ENCODE results near the gene FAM114A1.

The FAM114A1 gene

GRCh38 chr4:38923746-38924145 lies 56.1 kb downstream of the FAM114A1 start:
- Histone ChIP-seq H2BK5ac (ENCODE audit: low read length) (no peak overlapping the region), H3K4me2 (ENCODE audit: low read length) (no peak overlapping the region), H2BK120ac (ENCODE audit: low read depth, low read length) (no peak overlapping the region), H2BK15ac (replicated peaks; ENCODE audit: low read depth) (no peak overlapping the region), H3K4me1 (ENCODE audit: control insufficient read depth, low read depth, low read length) (no peaks in the 10 kb centered on the region), H3K27ac (ENCODE audit: low read depth, low read length) (no peak overlapping the region), H3K27me3 (ENCODE audit: insufficient read depth, low read length, poor library complexity) (no peaks in the 10 kb centered on the region), H3K56ac (ENCODE audit: low read length) (no peak overlapping the region), H3K79me1 (ENCODE audit: low read length) (no peaks in the 10 kb centered on the region), H3K18ac (ENCODE audit: low read length) (no peak overlapping the region), H3K79me2 (ENCODE audit: control insufficient read depth, insufficient read depth, low read length) (no peaks in the 10 kb centered on the region), H2AK5ac (ENCODE audit: low read length) (no peak overlapping the region), H3K23ac (ENCODE audit: low read length) (no peak overlapping the region), H3K9ac (ENCODE audit: low read length) (no peak overlapping the region), H3K4me3 (ENCODE audit: low read length) (no peak overlapping the region), H3K4ac (ENCODE audit: low read depth, low read length) (no peak overlapping the region), H3K36me3 (ENCODE audit: control insufficient read depth, insufficient read depth, low read length) (no peaks in the 10 kb centered on the region), H4K8ac (ENCODE audit: low read depth, low read length) (no peak overlapping the region), H4K5ac (ENCODE audit: low read length) (no peak overlapping the region)
- no peak for DNase-seq
- WGBS (ENCODE audit: extremely low coverage, insufficient coverage, low lambda C conversion rate): no CpG with 5 or more reads among the region's 2 CpGs

DNA sequence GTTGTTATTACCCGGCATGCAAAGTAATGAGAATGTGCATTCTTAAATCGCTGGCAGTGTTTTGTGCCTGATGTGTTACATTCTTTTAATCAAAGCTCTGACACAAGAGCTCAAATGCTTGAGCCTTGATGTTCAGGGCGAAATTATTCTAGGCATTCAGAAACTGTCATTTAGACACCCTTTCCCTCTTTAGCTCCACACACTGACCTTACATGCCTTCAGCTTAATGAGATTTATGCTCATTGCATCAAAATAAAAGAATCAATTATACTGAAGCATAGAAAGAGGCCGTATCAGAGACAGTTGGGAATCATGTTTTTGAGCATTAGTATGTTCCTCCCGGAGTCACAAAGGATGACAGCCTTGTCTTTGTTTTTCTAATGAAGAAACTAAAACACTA lies 56.7 kb downstream of the FAM114A1 start:
- H3K79me1 ChIP-seq (ENCODE audit: low read length): no peaks in the 10 kb centered on the region
- H2AK5ac ChIP-seq (ENCODE audit: low read length): no peak overlapping the region
- H3K36me3 ChIP-seq (ENCODE audit: control insufficient read depth, insufficient read depth, low read length): no peaks in the 10 kb centered on the region
- H3K4ac ChIP-seq (ENCODE audit: low read depth, low read length): no peak overlapping the region
- H2BK5ac ChIP-seq (ENCODE audit: low read length): no peak overlapping the region
- no peaks in the 10 kb centered on the region for H3K4me1 ChIP-seq (ENCODE audit: control insufficient read depth, low read depth, low read length)
- H3K79me2 ChIP-seq (ENCODE audit: control insufficient read depth, insufficient read depth, low read length): no peaks in the 10 kb centered on the region
- no peak overlapping the region for H3K56ac ChIP-seq (ENCODE audit: low read length)
- H4K8ac ChIP-seq (ENCODE audit: low read depth, low read length): no peak overlapping the region
- no peak overlapping the region for H4K5ac ChIP-seq (ENCODE audit: low read length)
- no peak overlapping the region for H3K23ac ChIP-seq (ENCODE audit: low read length)
- no peak overlapping the region for H2BK120ac ChIP-seq (ENCODE audit: low read depth, low read length)
- H3K4me2 ChIP-seq (ENCODE audit: low read length): no peak overlapping the region
- no peak for DNase-seq
- H2BK15ac ChIP-seq (replicated peaks; ENCODE audit: low read depth): no peak overlapping the region
- H3K27ac ChIP-seq (ENCODE audit: low read depth, low read length): no peak overlapping the region
- no CpG with 5 or more reads among the region's 5 CpGs for WGBS (ENCODE audit: extremely low coverage, insufficient coverage, low lambda C conversion rate)
- no peak overlapping the region for H3K9ac ChIP-seq (ENCODE audit: low read length)
- H3K18ac ChIP-seq (ENCODE audit: low read length): no peak overlapping the region
- no peak overlapping the region for H3K4me3 ChIP-seq (ENCODE audit: low read length)
- H3K27me3 ChIP-seq (ENCODE audit: insufficient read depth, low read length, poor library complexity): no peaks in the 10 kb centered on the region

GRCh38 chr4:38925492-38926413 lies 58.1 kb downstream of the FAM114A1 start:
- H3K4me1 ChIP-seq (ENCODE audit: control insufficient read depth, low read depth, low read length): no peaks in the 10 kb centered on the region

DNA sequence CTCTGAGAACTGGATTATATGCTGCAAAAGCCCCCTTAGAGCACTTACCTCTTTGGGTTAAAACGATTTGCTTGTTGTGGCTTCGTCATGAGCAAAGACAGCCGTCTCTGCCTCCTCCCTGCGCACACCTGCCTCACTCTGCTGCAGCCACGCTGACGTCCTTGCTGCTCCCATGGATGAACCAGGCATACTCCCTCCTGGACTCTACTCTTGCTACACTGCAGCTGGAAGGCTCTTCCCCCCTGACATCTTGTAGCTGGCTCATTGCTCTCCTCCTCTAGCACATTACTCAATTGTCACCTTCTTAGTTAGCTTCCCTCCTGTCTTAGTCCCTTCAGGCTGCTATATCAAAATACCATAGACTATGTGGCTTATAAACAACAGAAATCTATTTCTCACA lies 59.3 kb downstream of the FAM114A1 start:
- H3K56ac ChIP-seq (ENCODE audit: low read length): no peak overlapping the region
- H3K79me2 ChIP-seq (ENCODE audit: control insufficient read depth, insufficient read depth, low read length): no peaks in the 10 kb centered on the region
- H3K36me3 ChIP-seq (ENCODE audit: control insufficient read depth, insufficient read depth, low read length): no peaks in the 10 kb centered on the region
- no peak overlapping the region for H2BK15ac ChIP-seq (replicated peaks; ENCODE audit: low read depth)
- H2BK120ac ChIP-seq (ENCODE audit: low read depth, low read length): no peak overlapping the region
- no peak overlapping the region for H3K27ac ChIP-seq (ENCODE audit: low read depth, low read length)
- no peaks in the 10 kb centered on the region for H3K27me3 ChIP-seq (ENCODE audit: insufficient read depth, low read length, poor library complexity)
- H4K5ac ChIP-seq (ENCODE audit: low read length): no peak overlapping the region
- H3K18ac ChIP-seq (ENCODE audit: low read length): no peak overlapping the region
- no peak overlapping the region for H2BK5ac ChIP-seq (ENCODE audit: low read length)
- H2AK5ac ChIP-seq (ENCODE audit: low read length): no peak overlapping the region
- no CpG with 5 or more reads among the region's 6 CpGs for WGBS (ENCODE audit: extremely low coverage, insufficient coverage, low lambda C conversion rate)
- no peak overlapping the region for H3K4me2 ChIP-seq (ENCODE audit: low read length)
- no peak overlapping the region for H3K23ac ChIP-seq (ENCODE audit: low read length)
- H3K4me1 ChIP-seq (ENCODE audit: control insufficient read depth, low read depth, low read length): no peaks in the 10 kb centered on the region
- H3K4ac ChIP-seq (ENCODE audit: low read depth, low read length): no peak overlapping the region
- no peak for DNase-seq
- no peak overlapping the region for H4K8ac ChIP-seq (ENCODE audit: low read depth, low read length)
- no peaks in the 10 kb centered on the region for H3K79me1 ChIP-seq (ENCODE audit: low read length)
- no peak overlapping the region for H3K4me3 ChIP-seq (ENCODE audit: low read length)
- H3K9ac ChIP-seq (ENCODE audit: low read length): no peak overlapping the region

More at GRCh38 chr4:38925492-38926413, 58.1 kb downstream of the FAM114A1 start:
- Histone ChIP-seq H4K5ac (ENCODE audit: low read length) (no peak overlapping the region), H3K27me3 (ENCODE audit: insufficient read depth, low read length, poor library complexity) (no peaks in the 10 kb centered on the region), H3K23ac (ENCODE audit: low read length) (no peak overlapping the region), H3K9ac (ENCODE audit: low read length) (no peak overlapping the region), H2BK120ac (ENCODE audit: low read depth, low read length) (no peak overlapping the region), H3K4ac (ENCODE audit: low read depth, low read length) (no peak overlapping the region), H3K4me3 (ENCODE audit: low read length) (no peak overlapping the region), H3K4me2 (ENCODE audit: low read length) (no peak overlapping the region), H3K79me1 (ENCODE audit: low read length) (no peaks in the 10 kb centered on the region), H3K36me3 (ENCODE audit: control insufficient read depth, insufficient read depth, low read length) (no peaks in the 10 kb centered on the region), H3K56ac (ENCODE audit: low read length) (no peak overlapping the region), H3K79me2 (ENCODE audit: control insufficient read depth, insufficient read depth, low read length) (no peaks in the 10 kb centered on the region), H2AK5ac (ENCODE audit: low read length) (no peak overlapping the region), H3K27ac (ENCODE audit: low read depth, low read length) (no peak overlapping the region), H2BK5ac (ENCODE audit: low read length) (no peak overlapping the region), H3K18ac (ENCODE audit: low read length) (no peak overlapping the region), H4K8ac (ENCODE audit: low read depth, low read length) (no peak overlapping the region), H2BK15ac (replicated peaks; ENCODE audit: low read depth) (no peak overlapping the region)
- DNase-seq: no peak
- no CpG with 5 or more reads among the region's 3 CpGs for WGBS (ENCODE audit: extremely low coverage, insufficient coverage, low lambda C conversion rate)

DNA sequence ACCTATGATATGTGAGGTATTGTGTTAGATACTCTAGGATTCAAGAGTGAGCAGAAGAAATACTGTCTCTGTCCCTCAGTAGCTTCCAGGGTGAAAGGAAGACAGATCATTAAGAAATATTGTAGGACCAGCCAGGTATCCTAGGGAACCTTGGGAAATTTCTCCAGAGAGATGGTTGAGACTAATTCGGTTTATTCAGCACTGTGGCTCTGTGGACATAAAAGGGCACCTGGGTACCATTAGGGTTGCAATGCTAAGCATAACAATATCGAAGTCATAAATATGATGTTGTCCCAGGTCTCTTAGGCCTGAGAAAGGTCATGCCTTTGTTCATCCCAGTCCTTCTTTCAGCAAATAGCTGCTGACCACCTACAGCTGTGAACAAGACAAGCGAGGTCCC lies 61.0 kb downstream of the FAM114A1 start:
- H4K8ac ChIP-seq (ENCODE audit: low read depth, low read length): no peak overlapping the region
- no peak overlapping the region for H3K4me3 ChIP-seq (ENCODE audit: low read length)
- no peak overlapping the region for H2BK5ac ChIP-seq (ENCODE audit: low read length)
- no peak overlapping the region for H4K5ac ChIP-seq (ENCODE audit: low read length)
- H3K79me2 ChIP-seq (ENCODE audit: control insufficient read depth, insufficient read depth, low read length): no peaks in the 10 kb centered on the region
- no peak overlapping the region for H3K9ac ChIP-seq (ENCODE audit: low read length)
- no CpG with 5 or more reads among the region's 3 CpGs for WGBS (ENCODE audit: extremely low coverage, insufficient coverage, low lambda C conversion rate)
- no peaks in the 10 kb centered on the region for H3K36me3 ChIP-seq (ENCODE audit: control insufficient read depth, insufficient read depth, low read length)
- H3K4me1 ChIP-seq (ENCODE audit: control insufficient read depth, low read depth, low read length): no peaks in the 10 kb centered on the region
- no peak overlapping the region for H3K27ac ChIP-seq (ENCODE audit: low read depth, low read length)
- H2BK15ac ChIP-seq (replicated peaks; ENCODE audit: low read depth): no peak overlapping the region
- H2AK5ac ChIP-seq (ENCODE audit: low read length): no peak overlapping the region
- H2BK120ac ChIP-seq (ENCODE audit: low read depth, low read length): no peak overlapping the region
- no peaks in the 10 kb centered on the region for H3K79me1 ChIP-seq (ENCODE audit: low read length)
- H3K18ac ChIP-seq (ENCODE audit: low read length): no peak overlapping the region
- H3K56ac ChIP-seq (ENCODE audit: low read length): no peak overlapping the region
- H3K4me2 ChIP-seq (ENCODE audit: low read length): no peak overlapping the region
- DNase-seq: no peak
- no peak overlapping the region for H3K4ac ChIP-seq (ENCODE audit: low read depth, low read length)
- no peak overlapping the region for H3K23ac ChIP-seq (ENCODE audit: low read length)
- H3K27me3 ChIP-seq (ENCODE audit: insufficient read depth, low read length, poor library complexity): no peaks in the 10 kb centered on the region

DNA sequence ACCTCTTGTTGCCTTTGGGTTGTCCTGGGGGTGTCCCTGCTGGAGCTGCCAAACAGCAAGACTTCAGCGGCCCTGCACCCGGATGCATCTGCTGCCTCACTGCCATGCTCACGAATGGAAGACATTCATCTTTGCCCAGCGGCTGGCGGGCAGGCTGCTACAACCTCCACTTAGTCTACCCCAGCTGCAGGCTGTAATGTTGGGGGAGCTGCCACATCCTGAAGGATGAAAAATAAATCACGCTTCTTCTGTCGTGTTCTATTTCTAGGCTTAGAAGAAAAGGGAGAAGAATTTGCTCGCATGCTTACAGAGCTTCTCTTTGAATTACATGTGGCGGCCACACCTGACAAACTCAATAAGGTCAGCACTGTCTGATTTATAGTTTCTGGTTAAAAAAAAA lies 61.4 kb downstream of the FAM114A1 start:
- Histone ChIP-seq H3K23ac (ENCODE audit: low read length) (no peak overlapping the region), H2AK5ac (ENCODE audit: low read length) (no peak overlapping the region), H3K27ac (ENCODE audit: low read depth, low read length) (no peak overlapping the region), H3K36me3 (ENCODE audit: control insufficient read depth, insufficient read depth, low read length) (no peaks in the 10 kb centered on the region), H2BK15ac (replicated peaks; ENCODE audit: low read depth) (no peak overlapping the region), H3K27me3 (ENCODE audit: insufficient read depth, low read length, poor library complexity) (no peaks in the 10 kb centered on the region), H2BK120ac (ENCODE audit: low read depth, low read length) (no peak overlapping the region), H3K9ac (ENCODE audit: low read length) (no peak overlapping the region), H3K4me3 (ENCODE audit: low read length) (no peak overlapping the region), H3K79me1 (ENCODE audit: low read length) (no peaks in the 10 kb centered on the region), H3K4ac (ENCODE audit: low read depth, low read length) (no peak overlapping the region), H3K56ac (ENCODE audit: low read length) (no peak overlapping the region), H4K8ac (ENCODE audit: low read depth, low read length) (no peak overlapping the region), H3K18ac (ENCODE audit: low read length) (no peak overlapping the region), H3K4me2 (ENCODE audit: low read length) (no peak overlapping the region), H3K4me1 (ENCODE audit: control insufficient read depth, low read depth, low read length) (no peaks in the 10 kb centered on the region), H3K79me2 (ENCODE audit: control insufficient read depth, insufficient read depth, low read length) (no peaks in the 10 kb centered on the region), H4K5ac (ENCODE audit: low read length) (no peak overlapping the region), H2BK5ac (ENCODE audit: low read length) (no peak overlapping the region)
- WGBS (ENCODE audit: extremely low coverage, insufficient coverage, low lambda C conversion rate): no CpG with 5 or more reads among the region's 9 CpGs
- no peak for DNase-seq
